CD8-positive, alpha-beta memory T cell (primary cell): ENCODE data around the gene ZNFX1. TPM values are rescaled to one million over a fixed set of nuclear protein-coding genes. Genes with fewer than 3 reads are reported as not detected.

Source experiments
- CTCF ChIA-PET: fragments of 350-600 bp; sonication (Branson Sonifier 250); formaldehyde crosslinking; loops from one replicate; lab custom pipeline; 2021; ENCODE audit warnings: antibody characterized with exemption; lab: Charles Lee
- POLR2A ChIA-PET: fragments of 350-600 bp; sonication (Branson Sonifier 250); formaldehyde crosslinking; loops from one replicate; lab custom pipeline; 2021; ENCODE audit warnings: antibody characterized with exemption; lab: Charles Lee
- DNase-seq, 5 donors: peaks; one replicate each; pipeline versions ENCODE4 v3.0.0 to v3.0.0-alpha.2; 2020 to 2022; ENCODE audit warnings: mixed read lengths in 1 of 5
- H3K27ac ChIP-seq: one replicate; pipeline ENCODE4 v1.7.0; 2013; ENCODE audit warnings: low read depth, mild to moderate bottlenecking, low read length, moderate library complexity
- H3K27me3 ChIP-seq: 2 replicates; pipeline ENCODE4 v1.7.0; 2013; ENCODE audit warnings: low read length, mild to moderate bottlenecking; ENCODE audit not compliant: insufficient read depth, poor library complexity, severe bottlenecking
- H3K36me3 ChIP-seq: 2 replicates; pipeline ENCODE4 v1.7.0; 2013; ENCODE audit warnings: mild to moderate bottlenecking, low read length, moderate library complexity; ENCODE audit not compliant: insufficient read depth
- H3K4me1 ChIP-seq: 2 replicates; pipeline ENCODE4 v1.7.0; 2013; ENCODE audit warnings: mild to moderate bottlenecking, low read length, moderate library complexity; ENCODE audit not compliant: insufficient read depth
- H3K4me3 ChIP-seq: 2 replicates; pipeline ENCODE4 v1.7.0; 2013; ENCODE audit warnings: mild to moderate bottlenecking, low read length
- H3K9me3 ChIP-seq: 2 replicates; pipeline ENCODE4 v1.7.0; 2013; ENCODE audit warnings: mild to moderate bottlenecking, low read length
- H3K27ac Mint-ChIP-seq, 8 donors: one replicate each; pipeline ENCODE4 v1.8.0; 2020 to 2021; ENCODE audit warnings: mixed read lengths in 8 of 8, mild to moderate bottlenecking in 6 of 8, inconsistent platforms in 3 of 8, moderate library complexity in 3 of 8
- H3K27me3 Mint-ChIP-seq, 2 donors: one replicate each; pipeline ENCODE4 v1.8.0; 2020 to 2021; ENCODE audit warnings: mixed read lengths in 2 of 2, mild to moderate bottlenecking in 1 of 2, moderate library complexity in 1 of 2
- H3K36me3 Mint-ChIP-seq, 3 donors: one replicate each; pipeline ENCODE4 v1.8.0; 2020 to 2021; ENCODE audit warnings: mixed read lengths in 3 of 3, inconsistent platforms in 1 of 3, mild to moderate bottlenecking in 1 of 3
- H3K4me1 Mint-ChIP-seq, 3 donors: one replicate each; pipeline ENCODE4 v1.8.0; 2020 to 2021; ENCODE audit warnings: mixed read lengths in 3 of 3, inconsistent platforms in 1 of 3, mild to moderate bottlenecking in 1 of 3
- H3K4me3 Mint-ChIP-seq, 7 donors: one replicate each; pipeline ENCODE4 v1.8.0; 2020 to 2021; ENCODE audit warnings: mixed read lengths in 7 of 7, mild to moderate bottlenecking in 6 of 7, moderate library complexity in 4 of 7, inconsistent platforms in 2 of 7
- H3K9me3 Mint-ChIP-seq, 5 donors: one replicate each; pipeline ENCODE4 v1.8.0; 2020 to 2022; ENCODE audit warnings: mixed read lengths in 5 of 5, mild to moderate bottlenecking in 3 of 5, moderate library complexity in 2 of 5, inconsistent platforms in 1 of 5
- polyA plus RNA-seq: library from polyadenylated mRNA; unstranded; fragments of 300-500 nt; fragmentation: Illumina TruSeq; gene quantifications from one replicate; pipeline ENCODE4 v1.2.3, GENCODE V29; 2021
- total RNA-seq, 2 experiments: library from RNA; stranded (reverse); gene quantifications; one replicate each; pipeline ENCODE4 v1.2.3, GENCODE V29; 2021

Gene ZNFX1
- total and polyA plus RNA-seq, 3 experiments from 2014 or later: 55.7 to 75.9 (median 58.9) TPM

DNA sequence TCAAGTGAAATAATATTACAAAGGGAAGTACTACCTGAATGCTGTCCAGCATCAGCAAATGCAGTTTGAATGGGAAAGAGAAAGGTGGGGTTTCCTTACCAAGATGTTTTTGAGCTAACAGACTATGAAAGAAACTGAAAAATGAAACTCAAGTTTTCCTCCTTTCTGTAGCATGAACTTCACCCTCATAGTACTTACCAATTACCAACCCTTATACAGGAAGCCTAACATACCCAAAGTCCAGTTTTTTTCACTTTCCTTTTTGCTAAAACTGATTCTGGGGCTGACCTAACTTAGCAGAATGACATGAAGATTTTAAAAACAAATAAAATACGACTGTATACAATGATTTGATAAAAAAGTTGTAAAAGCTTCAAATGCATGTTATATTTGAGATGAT, 5.2 kb downstream of the ZNFX1 start:
- H3K27me3 Mint-ChIP-seq: peaks cover 0 to 5% of the 10 kb centered on the region in 2 donors

DNA sequence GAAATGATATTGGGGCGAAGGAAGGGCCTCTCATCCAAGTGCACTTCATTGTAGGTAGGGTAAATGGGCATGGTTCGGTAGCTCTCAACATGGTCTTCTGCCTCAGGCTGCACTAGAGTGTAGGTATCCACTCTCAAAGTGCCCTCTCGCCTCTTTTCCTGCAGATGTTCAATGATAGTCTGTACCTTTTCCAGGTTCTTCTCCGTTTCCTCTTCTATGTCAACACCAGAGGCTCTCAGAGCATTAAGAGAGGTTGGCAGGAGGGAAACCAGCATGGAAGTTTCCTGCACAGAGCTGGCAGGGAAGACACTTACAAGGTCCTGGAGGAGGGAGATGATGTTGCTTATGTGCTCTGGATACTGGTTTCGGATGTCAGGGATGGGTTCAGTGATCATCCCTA, 7.1 kb downstream of the ZNFX1 start:
- H3K4me1 Mint-ChIP-seq: peaks cover 60 to 86% (median 77%) of the 10 kb centered on the region in 3 donors
- peak overlapping the region; percentile 6 to 73 (median 65) for H3K4me3 Mint-ChIP-seq
- CTCF ChIA-PET: interaction anchor here (1.0 to 1.8 kb wide), 2 partner anchors 49 to 53 kb away, joined by 4 read pairs; no protein-coding TSS in a partner anchor
- Histone ChIP-seq H3K4me3 (no peak overlapping the region), H3K9me3 (no peaks in the 10 kb centered on the region), H3K36me3 (peaks cover 56% of the 10 kb centered on the region), H3K27me3 (no peaks in the 10 kb centered on the region), H3K4me1 (peaks cover 71% of the 10 kb centered on the region), H3K27ac (no peak overlapping the region)
- H3K27ac Mint-ChIP-seq: peak overlapping the region in 7 of 8 donors; percentile 4 to 91 (median 48)
- no peak for DNase-seq
- peaks cover 0 to 1% of the 10 kb centered on the region in 2 donors for H3K27me3 Mint-ChIP-seq
- POLR2A ChIA-PET: no interaction called here
- H3K36me3 Mint-ChIP-seq: peaks cover 37 to 69% (median 41%) of the 10 kb centered on the region in 3 donors
- H3K9me3 Mint-ChIP-seq: no peaks in the 10 kb centered on the region

More for the DNA sequence above, 5.2 kb downstream of the ZNFX1 start:
- DNase-seq: no peak
- ChIA-PET CTCF (interaction anchor here (1.8 kb wide), 1 partner anchor 47 kb away, joined by 4 read pairs; no protein-coding TSS in a partner anchor), POLR2A (no interaction called here)
- no peaks in the 10 kb centered on the region for H3K9me3 ChIP-seq
- no peaks in the 10 kb centered on the region for H3K27me3 ChIP-seq
- Mint-ChIP-seq H3K9me3 (peaks cover 0 to 2% (median 0%) of the 10 kb centered on the region in 5 donors), H3K27ac (peak overlapping the region; percentile 0 to 85 (median 62)), H3K4me1 (peaks cover 59 to 82% (median 75%) of the 10 kb centered on the region in 3 donors), H3K36me3 (peaks cover 31 to 74% (median 38%) of the 10 kb centered on the region in 3 donors), H3K4me3 (peak overlapping the region in 6 of 7 donors; percentile 1 to 53 (median 24))
- peaks cover 50% of the 10 kb centered on the region for H3K36me3 ChIP-seq
- no peak overlapping the region for H3K4me3 ChIP-seq
- peaks cover 68% of the 10 kb centered on the region for H3K4me1 ChIP-seq
- no peak overlapping the region for H3K27ac ChIP-seq

DNA sequence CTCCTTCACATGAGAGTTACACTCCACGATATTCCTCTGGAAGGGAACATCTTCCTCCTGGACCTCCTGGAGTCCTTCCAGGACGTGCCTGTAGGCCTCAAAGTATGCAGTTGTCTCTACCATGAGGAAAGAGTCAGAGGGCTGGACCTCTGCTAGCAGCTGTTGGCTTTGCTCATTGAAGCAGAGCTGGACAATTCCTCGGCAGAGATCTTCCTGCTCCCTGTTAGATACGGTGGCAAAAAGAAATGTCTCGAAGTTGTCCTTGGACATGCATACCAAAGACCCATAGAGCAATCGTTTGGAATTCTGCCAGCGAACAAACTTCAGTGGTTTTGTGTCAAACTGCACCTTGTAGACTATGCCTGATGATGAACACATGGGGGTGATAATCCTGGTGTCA, 7.7 kb downstream of the ZNFX1 start:
- no peak overlapping the region for H3K27ac ChIP-seq
- no peaks in the 10 kb centered on the region for H3K27me3 ChIP-seq
- Mint-ChIP-seq H3K4me1 (peaks cover 62 to 84% (median 75%) of the 10 kb centered on the region in 3 donors), H3K27ac (peak overlapping the region in 7 of 8 donors; percentile 22 to 91 (median 56)), H3K36me3 (peaks cover 38 to 67% (median 39%) of the 10 kb centered on the region in 3 donors), H3K27me3 (peaks cover 0 to 1% of the 10 kb centered on the region in 2 donors), H3K4me3 (peak overlapping the region; percentile 11 to 73 (median 61)), H3K9me3 (no peaks in the 10 kb centered on the region)
- peaks cover 59% of the 10 kb centered on the region for H3K36me3 ChIP-seq
- CTCF ChIA-PET: interaction anchor here (1.0 kb wide), 1 partner anchor 53 kb away, joined by 4 read pairs; no protein-coding TSS in a partner anchor
- H3K4me3 ChIP-seq: no peak overlapping the region
- no peak for DNase-seq
- no peaks in the 10 kb centered on the region for H3K9me3 ChIP-seq
- peaks cover 66% of the 10 kb centered on the region for H3K4me1 ChIP-seq
- POLR2A ChIA-PET: interaction anchor here (0.6 kb wide), 1 partner anchor 1523 kb away, joined by 7 read pairs; no protein-coding TSS in a partner anchor

DNA sequence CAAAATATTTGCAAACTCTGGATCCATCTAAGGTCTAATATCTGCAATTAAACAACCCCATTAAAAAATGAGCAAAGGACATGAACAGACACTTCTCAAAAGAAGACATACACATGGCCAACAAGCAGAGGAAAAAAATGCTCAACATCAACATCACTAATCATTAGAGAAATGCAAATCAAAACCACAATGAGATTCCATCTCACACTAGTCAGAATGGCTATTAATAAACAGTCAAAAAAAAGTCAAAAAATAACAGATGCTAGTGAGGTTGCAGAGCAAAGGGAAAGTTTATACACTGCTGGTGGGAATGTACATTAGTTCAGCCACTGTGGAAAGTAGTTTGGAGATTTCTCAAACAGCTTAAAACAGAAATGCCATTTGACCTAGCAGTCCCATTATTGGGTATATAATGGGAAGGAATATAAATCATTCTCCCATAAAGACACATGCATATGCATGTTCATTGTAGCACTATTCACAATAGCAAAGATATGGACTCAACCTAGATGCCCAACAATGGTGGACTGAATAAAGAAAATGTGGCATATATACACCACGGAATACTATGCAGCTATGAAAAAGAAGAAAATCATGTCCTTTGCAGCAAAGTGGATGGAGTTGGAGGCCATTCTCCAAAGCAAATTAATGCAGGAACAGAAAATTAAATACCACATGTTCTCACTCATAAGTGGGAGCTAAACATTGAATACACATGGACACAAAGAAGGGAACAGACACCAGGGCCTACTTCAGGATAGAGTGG, 9.1 kb downstream of the ZNFX1 start:
- CTCF ChIA-PET: interaction anchor here (1.3 to 1.8 kb wide), 3 partner anchors 14 to 53 kb away, joined by 3 to 4 read pairs (median 4); no protein-coding TSS in a partner anchor
- Histone ChIP-seq H3K27ac (no peak overlapping the region), H3K9me3 (no peaks in the 10 kb centered on the region), H3K4me1 (peaks cover 62% of the 10 kb centered on the region), H3K27me3 (no peaks in the 10 kb centered on the region), H3K36me3 (peaks cover 67% of the 10 kb centered on the region), H3K4me3 (no peak overlapping the region)
- Mint-ChIP-seq H3K4me1 (peaks cover 64 to 79% (median 71%) of the 10 kb centered on the region in 3 donors), H3K9me3 (no peaks in the 10 kb centered on the region), H3K27me3 (peaks cover 0 to 1% of the 10 kb centered on the region in 2 donors), H3K36me3 (peaks cover 38 to 75% (median 46%) of the 10 kb centered on the region in 3 donors), H3K27ac (peak overlapping the region; percentile 20 to 79 (median 71)), H3K4me3 (peak overlapping the region; percentile 8 to 73 (median 69))
- no peak for DNase-seq
- POLR2A ChIA-PET: no interaction called here

DNA sequence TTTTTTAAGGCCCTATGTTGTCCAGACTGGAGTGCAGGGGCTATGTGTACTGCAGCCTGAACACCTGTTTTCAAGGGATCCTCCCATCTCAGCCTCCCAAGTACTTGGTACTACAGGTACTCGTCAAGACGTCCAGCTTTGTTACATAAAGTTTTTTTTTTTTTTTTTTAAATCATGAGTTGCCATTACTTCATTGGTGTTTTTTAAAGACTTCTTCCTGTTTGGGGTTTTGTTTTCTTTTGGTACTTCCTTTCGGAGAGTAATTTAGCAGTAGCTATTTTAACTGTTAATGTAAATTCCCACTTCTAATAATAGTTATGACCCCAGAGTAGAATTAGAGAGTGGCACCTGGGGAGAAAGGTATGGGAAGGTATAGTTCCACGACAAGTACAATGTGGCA, 10.5 kb downstream of the ZNFX1 start:
- Histone ChIP-seq H3K4me3 (peak overlapping the region; percentile 32), H3K36me3 (peaks cover 66% of the 10 kb centered on the region), H3K9me3 (no peaks in the 10 kb centered on the region), H3K4me1 (peaks cover 48% of the 10 kb centered on the region), H3K27ac (peak overlapping the region; percentile 25), H3K27me3 (no peaks in the 10 kb centered on the region)
- peaks cover 43 to 80% (median 50%) of the 10 kb centered on the region in 3 donors for H3K36me3 Mint-ChIP-seq
- no peak for DNase-seq
- ChIA-PET CTCF (interaction anchor here (0.7 to 1.8 kb wide), 6 partner anchors 9 to 56 kb away, joined by 3 to 4 read pairs (median 3); no protein-coding TSS in a partner anchor), POLR2A (interaction anchor here (0.6 to 2.1 kb wide), 10 partner anchors 9 to 648 kb away, joined by 3 to 12 read pairs (median 6); partner anchors contain the start of gene ZNFX1)
- H3K27me3 Mint-ChIP-seq: peaks cover 0 to 1% of the 10 kb centered on the region in 2 donors
- no peaks in the 10 kb centered on the region for H3K9me3 Mint-ChIP-seq
- peak overlapping the region; percentile 79 to 94 (median 88) for H3K27ac Mint-ChIP-seq
- peak overlapping the region; percentile 74 to 86 (median 79) for H3K4me3 Mint-ChIP-seq
- H3K4me1 Mint-ChIP-seq: peaks cover 60 to 70% (median 69%) of the 10 kb centered on the region in 3 donors

DNA sequence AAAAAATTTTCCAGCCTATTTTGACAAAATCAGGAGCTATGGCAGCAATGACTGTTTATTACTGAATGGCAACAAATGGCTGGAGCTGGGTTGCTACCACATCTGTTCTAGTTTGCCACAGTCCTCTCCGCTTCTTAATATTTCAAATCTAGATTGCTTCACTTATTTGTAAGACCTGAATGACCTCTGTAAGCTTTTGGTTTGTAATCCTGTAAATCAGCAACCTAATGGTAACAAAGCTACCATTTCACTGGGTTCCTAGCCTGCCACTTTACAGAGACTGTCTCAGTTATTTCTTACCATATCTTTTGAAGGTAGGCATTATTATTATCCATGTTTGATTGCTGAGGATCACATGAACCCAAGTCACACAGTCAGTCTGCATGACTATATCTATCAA, 15.4 kb downstream of the ZNFX1 start:
- Histone ChIP-seq H3K4me1 (peaks cover 13% of the 10 kb centered on the region), H3K9me3 (no peaks in the 10 kb centered on the region), H3K4me3 (no peak overlapping the region), H3K27ac (no peak overlapping the region), H3K27me3 (no peaks in the 10 kb centered on the region), H3K36me3 (peaks cover 55% of the 10 kb centered on the region)
- no peaks in the 10 kb centered on the region for H3K9me3 Mint-ChIP-seq
- peak overlapping the region in 1 of 8 donors; percentile 9 for H3K27ac Mint-ChIP-seq
- H3K27me3 Mint-ChIP-seq: no peaks in the 10 kb centered on the region
- H3K4me3 Mint-ChIP-seq: no peak overlapping the region
- peaks cover 20 to 83% (median 29%) of the 10 kb centered on the region in 3 donors for H3K36me3 Mint-ChIP-seq
- no peak for DNase-seq
- POLR2A ChIA-PET: interaction anchor here (0.6 to 0.8 kb wide), 3 partner anchors 31 to 320 kb away, joined by 4 to 8 read pairs (median 5); no protein-coding TSS in a partner anchor
- CTCF ChIA-PET: interaction anchor here (1.5 kb wide), 1 partner anchor 61 kb away, joined by 3 read pairs; no protein-coding TSS in a partner anchor
- H3K4me1 Mint-ChIP-seq: peaks cover 23 to 25% (median 25%) of the 10 kb centered on the region in 3 donors

DNA sequence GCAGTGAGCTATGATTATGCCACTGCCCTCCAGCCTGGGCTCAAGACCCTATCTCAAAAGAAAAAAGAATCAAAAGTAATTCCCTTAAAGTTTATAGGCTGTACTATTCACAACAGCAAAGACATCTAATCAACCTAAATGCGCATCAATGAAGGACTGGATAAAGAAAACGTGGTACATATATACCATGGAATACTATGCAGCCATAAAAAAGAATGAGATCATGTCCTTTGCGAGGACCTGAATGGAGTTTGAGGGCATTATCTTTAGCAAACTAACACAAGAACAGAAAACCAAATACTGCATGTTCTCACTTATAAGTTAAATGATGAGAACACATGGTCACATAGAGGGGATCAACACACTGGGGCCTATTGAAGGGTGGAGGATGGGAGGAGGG, 16.7 kb downstream of the ZNFX1 start:
- H3K4me1 ChIP-seq: peaks cover 4% of the 10 kb centered on the region
- Mint-ChIP-seq H3K27me3 (no peaks in the 10 kb centered on the region), H3K9me3 (no peaks in the 10 kb centered on the region), H3K27ac (peak overlapping the region in 3 of 8 donors; percentile 15 to 51 (median 29)), H3K4me1 (peaks cover 11 to 16% (median 14%) of the 10 kb centered on the region in 3 donors), H3K4me3 (no peak overlapping the region), H3K36me3 (peaks cover 17 to 89% (median 32%) of the 10 kb centered on the region in 3 donors)
- no peak for DNase-seq
- no peaks in the 10 kb centered on the region for H3K9me3 ChIP-seq
- no peak overlapping the region for H3K27ac ChIP-seq
- ChIA-PET CTCF (interaction anchor here (1.5 kb wide), 1 partner anchor 62 kb away, joined by 3 read pairs; no protein-coding TSS in a partner anchor), POLR2A (no interaction called here)
- H3K36me3 ChIP-seq: peaks cover 64% of the 10 kb centered on the region
- H3K27me3 ChIP-seq: no peaks in the 10 kb centered on the region
- no peak overlapping the region for H3K4me3 ChIP-seq
